MM.1S (cell line): ENCODE results near the gene EFNA5.

Experiments
- DNase-seq: peaks from one replicate; pipeline ENCODE4 v3.0.0-alpha.2; 2015
- H2AFZ ChIP-seq: fragments of 300-600 bp; sonication (generic); 2 replicates; pipeline ENCODE4 v1.6.0; 2016; ENCODE audit warnings: antibody characterized with exemption, low read length
- H3F3A ChIP-seq: fragments of 300-600 bp; sonication (generic); 2 replicates; pipeline ENCODE4 v1.6.1; 2016; ENCODE audit warnings: mild to moderate bottlenecking, antibody characterized with exemption, low read length, moderate library complexity, mixed read lengths; ENCODE audit not compliant: insufficient read depth
- H3K27ac ChIP-seq: fragments of 300-600 bp; sonication (generic); 2 replicates; pipeline ENCODE4 v1.5.1; 2016; ENCODE audit warnings: mild to moderate bottlenecking, low read length
- H3K27me3 ChIP-seq: fragments of 300-600 bp; sonication (generic); replicated peaks from 2 replicates; pipeline ENCODE4 v1.6.0; 2016; ENCODE audit warnings: low read length; ENCODE audit not compliant: insufficient read depth
- H3K36me3 ChIP-seq: fragments of 300-600 bp; sonication (generic); replicated peaks from 2 replicates; pipeline ENCODE4 v1.6.1; 2016; ENCODE audit warnings: mild to moderate bottlenecking, low read length, mixed read lengths; ENCODE audit not compliant: insufficient read depth
- H3K4me1 ChIP-seq: fragments of 300-600 bp; sonication (generic); 2 replicates; pipeline ENCODE4 v1.6.1; 2016; ENCODE audit warnings: low read length, mixed read lengths
- H3K4me2 ChIP-seq: fragments of 300-600 bp; sonication (generic); 2 replicates; pipeline ENCODE4 v1.6.0; 2016; ENCODE audit warnings: low read depth, low read length
- H3K4me3 ChIP-seq: fragments of 300-600 bp; sonication (generic); 2 replicates; pipeline ENCODE4 v1.5.1; 2016; ENCODE audit warnings: low read length, mixed read lengths
- H3K79me2 ChIP-seq: fragments of 300-600 bp; sonication (generic); 2 replicates; pipeline ENCODE4 v1.6.1; 2016; ENCODE audit warnings: mixed run types, low read length, mixed read lengths
- H3K9ac ChIP-seq: fragments of 300-600 bp; sonication (generic); 2 replicates; pipeline ENCODE4 v1.6.1; 2016; ENCODE audit warnings: low read length, mixed read lengths
- H3K9me2 ChIP-seq: fragments of 300-600 bp; sonication (generic); replicated peaks from 2 replicates; pipeline ENCODE4 v1.6.1; 2016; ENCODE audit warnings: mild to moderate bottlenecking, low read length, mixed read lengths; ENCODE audit not compliant: insufficient read depth
- H3K9me3 ChIP-seq: fragments of 300-600 bp; sonication (generic); replicated peaks from 2 replicates; pipeline ENCODE4 v1.6.1; 2016; ENCODE audit warnings: mild to moderate bottlenecking, low read length, mixed read lengths; ENCODE audit not compliant: insufficient read depth
- H4K20me1 ChIP-seq: fragments of 300-600 bp; sonication (generic); 2 replicates; pipeline ENCODE4 v1.6.1; 2016; ENCODE audit warnings: mild to moderate bottlenecking, low read length, moderate library complexity, mixed read lengths; ENCODE audit not compliant: insufficient read depth
- CTCF ChIP-seq: fragments of 300-600 bp; sonication (generic); IDR thresholded peaks from 2 replicates; pipeline ENCODE4 v1.5.1; 2016; ENCODE audit warnings: antibody characterized with exemption, low read length, mixed read lengths
- EZH2 ChIP-seq: fragments of 300-600 bp; sonication (generic); optimal IDR thresholded peaks from 2 replicates; pipeline ENCODE3; 2017; ENCODE audit warnings: low read depth, mild to moderate bottlenecking, antibody characterized with exemption, low read length, mixed read lengths
- EZH2phosphoT487 ChIP-seq: fragments of 300-600 bp; sonication (generic); IDR thresholded peaks from 2 replicates; pipeline ENCODE4 v1.6.1; 2018; ENCODE audit warnings: antibody characterized with exemption, low read length

EFNA5 gene

GRCh38 chr5:107523029-107523680 lies 147.6 kb downstream of the EFNA5 start:
- Histone ChIP-seq H3K36me3 (no peaks in the 10 kb centered on the region), H3K4me3 (no peak overlapping the region), H3K27ac (no peak overlapping the region), H2AFZ (no peak overlapping the region), H3K79me2 (no peaks in the 10 kb centered on the region), H3K4me2 (no peak overlapping the region), H3K4me1 (no peaks in the 10 kb centered on the region), H3K9ac (no peak overlapping the region), H3F3A (no peaks in the 10 kb centered on the region), H4K20me1 (no peaks in the 10 kb centered on the region), H3K9me3 (no peaks in the 10 kb centered on the region), H3K27me3 (no peaks in the 10 kb centered on the region), H3K9me2 (no peaks in the 10 kb centered on the region)
- DNase-seq = no peak
- no peak for TF ChIP-seq EZH2
- TF ChIP-seq CTCF = no peak
- no peak for TF ChIP-seq EZH2phosphoT487

GRCh38 chr5:107522456-107522855 lies 148.3 kb downstream of the EFNA5 start:
- no peaks in the 10 kb centered on the region for H4K20me1 ChIP-seq

GRCh38 chr5:107519900-107520354 lies 150.8 kb downstream of the EFNA5 start:
- no peaks in the 10 kb centered on the region for H4K20me1 ChIP-seq
- H3K27me3 ChIP-seq = no peaks in the 10 kb centered on the region
- no peaks in the 10 kb centered on the region for H3K36me3 ChIP-seq
- H3K4me1 ChIP-seq = no peaks in the 10 kb centered on the region
- H3K27ac ChIP-seq = no peak overlapping the region
- no peak overlapping the region for H3K4me3 ChIP-seq
- H3K4me2 ChIP-seq = no peak overlapping the region
- no peaks in the 10 kb centered on the region for H3K79me2 ChIP-seq
- no peaks in the 10 kb centered on the region for H3K9me2 ChIP-seq
- H3F3A ChIP-seq = no peaks in the 10 kb centered on the region
- H3K9me3 ChIP-seq = no peaks in the 10 kb centered on the region
- DNase-seq = no peak
- no peak overlapping the region for H2AFZ ChIP-seq
- H3K9ac ChIP-seq = no peak overlapping the region
- no peak for TF ChIP-seq CTCF
- TF ChIP-seq EZH2phosphoT487 = no peak
- no peak for TF ChIP-seq EZH2

More at GRCh38 chr5:107522456-107522855, 148.3 kb downstream of the EFNA5 start:
- Histone ChIP-seq H3K27me3 (no peaks in the 10 kb centered on the region), H3K9me3 (no peaks in the 10 kb centered on the region), H3K4me2 (no peak overlapping the region), H3K9ac (no peak overlapping the region), H3F3A (no peaks in the 10 kb centered on the region), H3K27ac (no peak overlapping the region), H3K4me1 (no peaks in the 10 kb centered on the region), H3K79me2 (no peaks in the 10 kb centered on the region), H3K9me2 (no peaks in the 10 kb centered on the region), H3K4me3 (no peak overlapping the region), H2AFZ (no peak overlapping the region), H3K36me3 (no peaks in the 10 kb centered on the region)
- no peak for TF ChIP-seq EZH2
- TF ChIP-seq EZH2phosphoT487 = no peak
- no peak for TF ChIP-seq CTCF
- no peak for DNase-seq
